ENCODE measurements around the gene ZNF185.
A peak's percentile ranks its signal among the peaks of the same experiment; 100 is the strongest.

The ZNF185 gene

DNA sequence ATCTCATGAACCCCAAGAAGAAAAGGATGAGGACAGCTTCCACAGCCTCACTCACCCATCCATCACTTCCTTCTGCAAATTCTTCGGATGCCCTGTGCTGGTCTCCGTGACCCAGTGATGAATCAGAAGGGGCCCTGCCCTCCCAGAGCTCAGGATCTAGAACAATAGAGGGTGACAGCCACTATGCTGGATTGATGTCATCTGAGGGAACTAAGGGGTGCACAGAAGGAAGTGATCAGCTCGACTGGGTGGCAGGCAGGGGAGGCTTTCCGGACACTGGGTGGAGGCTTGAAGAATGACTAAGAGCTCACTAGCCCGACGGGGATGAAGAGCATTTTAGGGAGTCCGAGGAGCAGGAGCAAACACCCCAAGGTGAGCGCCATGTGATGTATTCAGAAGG is 1.4 kb upstream of the ZNF185 start:
- Histone ChIP-seq H3K4me3 (ENCODE audit: low read length) (no peak overlapping the region), H3K4me1 (ENCODE audit: insufficient read depth, low read length) (peaks cover 22% of the 10 kb centered on the region), H3K27me3 (ENCODE audit: insufficient read depth, low read length) (no peaks in the 10 kb centered on the region; the same call in 1 of the 2 replicates), H3K36me3 (ENCODE audit: insufficient read depth, low read length) (no peaks in the 10 kb centered on the region), H3K27ac (ENCODE audit: low read depth, low read length) (no peak overlapping the region), H3K9me3 (ENCODE audit: insufficient read depth, low read depth, low read length) (no peaks in the 10 kb centered on the region), H3K9ac (ENCODE audit: low read depth, low read length) (no peak overlapping the region)
- WGBS: 91% methylated on average over 8 of the region's 8 CpGs

DNA sequence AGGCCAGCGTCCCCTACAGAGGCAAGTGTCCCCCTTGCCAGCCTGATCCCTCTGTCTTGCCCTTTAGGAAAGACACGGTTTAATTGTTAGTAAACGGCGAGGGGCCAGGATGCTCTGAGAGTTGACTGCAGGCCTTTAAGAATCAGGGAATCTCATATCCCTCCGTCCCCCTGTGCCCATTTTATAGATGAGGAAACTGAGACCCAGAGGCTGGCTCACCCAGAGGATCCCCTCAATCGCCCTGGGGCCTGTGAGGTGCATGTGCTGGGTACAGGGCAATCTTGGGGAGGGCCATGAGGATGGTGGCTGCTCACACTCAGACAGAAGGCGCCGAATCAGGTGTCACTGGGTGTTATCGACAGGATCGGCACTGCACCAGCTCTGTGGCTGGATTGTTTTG is 575 bp downstream of the ZNF185 start:
- H3K27me3 ChIP-seq (ENCODE audit: insufficient read depth, low read length): no peaks in the 10 kb centered on the region; the same call in 1 of the 2 replicates
- peak overlapping the region; percentile 57; the same call in 1 of the 2 replicates for H3K9ac ChIP-seq (ENCODE audit: low read depth, low read length)

DNA sequence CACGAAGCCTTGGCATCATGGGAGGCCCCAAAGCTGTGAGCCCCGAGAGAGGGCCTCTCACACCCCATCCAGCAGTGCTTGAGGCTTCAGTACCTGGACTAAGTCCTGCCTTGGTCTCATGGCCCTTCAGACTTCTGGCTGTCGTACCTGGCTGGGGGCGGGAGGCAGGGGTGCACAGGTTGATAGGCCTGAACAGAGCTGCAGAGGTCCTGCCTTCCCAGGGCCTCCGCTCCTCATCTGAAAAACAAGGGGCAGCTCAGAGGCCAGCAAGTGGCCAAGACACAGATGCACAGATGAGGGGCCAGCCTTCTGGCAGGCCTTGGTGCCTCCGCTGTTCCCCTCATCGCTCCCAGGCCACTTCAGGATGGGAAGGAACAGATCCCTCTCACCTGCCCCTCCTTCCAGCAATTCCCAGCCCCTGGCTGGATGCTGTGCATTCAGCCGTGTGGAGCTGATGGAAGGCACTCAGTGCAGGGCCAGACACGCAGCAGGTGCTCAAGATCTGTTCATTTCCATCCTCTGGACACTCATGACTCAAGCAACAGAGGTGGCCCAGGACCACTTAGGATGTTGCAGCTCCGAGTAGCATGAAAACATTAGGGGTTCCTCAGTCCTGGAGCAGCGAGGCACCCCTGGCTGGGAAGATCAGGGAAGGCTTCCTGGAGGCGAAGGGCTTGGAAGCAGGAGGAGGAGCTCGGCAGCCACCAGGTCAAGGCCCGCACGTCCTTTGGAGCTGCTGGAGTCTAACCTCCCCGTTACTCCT is 1.4 kb downstream of the ZNF185 start:
- no peak overlapping the region for H3K9ac ChIP-seq (ENCODE audit: low read depth, low read length)
- no peaks in the 10 kb centered on the region for H3K36me3 ChIP-seq (ENCODE audit: insufficient read depth, low read length)
- whole genome bisulfite sequencing: 92% methylated on average over 16 of the region's 16 CpGs
- peaks cover 13% of the 10 kb centered on the region for H3K4me1 ChIP-seq (ENCODE audit: insufficient read depth, low read length)
- no peaks in the 10 kb centered on the region; the same call in 1 of the 2 replicates for H3K27me3 ChIP-seq (ENCODE audit: insufficient read depth, low read length)
- no peaks in the 10 kb centered on the region for H3K9me3 ChIP-seq (ENCODE audit: insufficient read depth, low read depth, low read length)
- no peak overlapping the region for H3K27ac ChIP-seq (ENCODE audit: low read depth, low read length)
- H3K4me3 ChIP-seq (ENCODE audit: low read length): no peak overlapping the region

More for the DNA sequence above, 575 bp downstream of the ZNF185 start:
- Histone ChIP-seq H3K4me1 (ENCODE audit: insufficient read depth, low read length) (peaks cover 15% of the 10 kb centered on the region), H3K27ac (ENCODE audit: low read depth, low read length) (no peak overlapping the region), H3K4me3 (ENCODE audit: low read length) (peak overlapping the region; percentile 57), H3K9me3 (ENCODE audit: insufficient read depth, low read depth, low read length) (no peaks in the 10 kb centered on the region), H3K36me3 (ENCODE audit: insufficient read depth, low read length) (no peaks in the 10 kb centered on the region)
- WGBS: 74% methylated on average over 10 of the region's 10 CpGs

DNA sequence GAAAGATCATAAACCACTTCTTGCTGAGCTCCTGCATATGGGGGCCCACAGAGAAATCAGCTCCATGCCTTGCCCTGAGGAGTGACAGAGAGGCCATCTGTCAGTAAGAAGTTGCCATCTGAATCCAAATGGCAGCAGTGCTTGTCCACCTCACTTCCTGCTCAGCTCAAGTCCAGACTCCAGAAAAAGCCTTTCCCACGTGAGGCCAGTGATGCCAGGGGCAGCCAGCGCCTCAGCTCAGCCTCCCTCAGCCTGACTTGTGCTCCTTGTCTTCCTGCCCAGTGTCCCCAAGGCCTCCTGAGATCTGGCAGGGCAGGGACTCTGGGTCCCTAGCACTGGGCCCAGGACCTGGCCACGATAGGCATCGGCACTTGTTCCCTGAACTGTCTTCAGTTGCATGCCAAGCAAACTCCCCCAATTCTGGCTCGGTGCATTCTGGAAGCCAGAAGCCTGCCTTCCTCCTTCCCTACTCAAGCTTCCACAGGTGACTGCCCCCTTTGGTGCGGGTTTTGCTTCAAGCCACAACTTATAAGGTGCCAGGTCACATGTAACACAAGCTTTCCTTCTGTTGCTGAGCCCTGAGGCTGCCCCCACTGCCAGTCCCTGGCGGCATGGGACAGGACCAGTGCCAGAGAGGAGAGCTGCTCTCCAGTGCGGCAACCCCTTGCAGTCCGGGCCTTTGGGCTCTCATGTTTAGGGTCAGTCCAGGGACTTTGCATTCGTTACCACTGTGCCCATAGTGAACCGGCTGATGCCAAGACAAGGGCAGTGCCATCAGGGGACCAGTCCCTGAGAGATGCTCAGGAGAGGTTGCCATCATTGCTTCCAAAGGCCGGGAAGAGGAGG is 2.2 kb downstream of the ZNF185 start:
- Histone ChIP-seq H3K4me1 (ENCODE audit: insufficient read depth, low read length) (peaks cover 14% of the 10 kb centered on the region), H3K36me3 (ENCODE audit: insufficient read depth, low read length) (no peaks in the 10 kb centered on the region), H3K9ac (ENCODE audit: low read depth, low read length) (no peak overlapping the region), H3K27me3 (ENCODE audit: insufficient read depth, low read length) (no peaks in the 10 kb centered on the region; the same call in 1 of the 2 replicates), H3K27ac (ENCODE audit: low read depth, low read length) (no peak overlapping the region), H3K4me3 (ENCODE audit: low read length) (no peak overlapping the region), H3K9me3 (ENCODE audit: insufficient read depth, low read depth, low read length) (no peaks in the 10 kb centered on the region)
- WGBS: 91% methylated on average over 12 of the region's 12 CpGs

DNA sequence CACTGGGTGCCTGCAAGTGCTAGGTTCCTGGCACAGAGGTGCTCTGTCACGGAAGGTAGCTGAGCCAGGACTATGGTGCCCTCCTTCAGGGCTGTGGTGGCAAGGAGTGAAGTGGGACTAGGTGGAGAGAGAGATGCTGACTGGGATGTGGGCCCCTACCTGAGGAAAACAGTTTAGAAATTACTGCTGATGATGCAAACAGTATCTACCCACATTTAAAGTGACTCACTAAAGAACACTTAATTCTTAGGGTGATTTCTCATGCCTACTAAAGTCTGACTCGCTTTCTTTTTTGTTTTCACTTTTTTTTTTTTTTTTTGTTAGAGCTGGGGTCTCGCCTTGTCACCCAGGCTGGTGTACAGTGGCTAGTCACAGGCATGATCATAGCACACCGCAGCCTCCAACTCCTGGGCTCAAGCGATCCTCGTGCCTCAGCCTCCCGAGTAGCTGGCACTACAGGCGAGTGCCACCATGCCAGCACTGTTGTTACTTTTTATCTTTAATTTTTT is 3.1 kb downstream of the ZNF185 start:
- Histone ChIP-seq H3K4me1 (ENCODE audit: insufficient read depth, low read length) (peaks cover 14% of the 10 kb centered on the region), H3K36me3 (ENCODE audit: insufficient read depth, low read length) (no peaks in the 10 kb centered on the region), H3K27me3 (ENCODE audit: insufficient read depth, low read length) (no peaks in the 10 kb centered on the region; the same call in 1 of the 2 replicates), H3K27ac (ENCODE audit: low read depth, low read length) (no peak overlapping the region), H3K9ac (ENCODE audit: low read depth, low read length) (no peak overlapping the region), H3K9me3 (ENCODE audit: insufficient read depth, low read depth, low read length) (no peaks in the 10 kb centered on the region), H3K4me3 (ENCODE audit: low read length) (no peak overlapping the region)
- WGBS: 91% methylated on average over 8 of the region's 8 CpGs

DNA sequence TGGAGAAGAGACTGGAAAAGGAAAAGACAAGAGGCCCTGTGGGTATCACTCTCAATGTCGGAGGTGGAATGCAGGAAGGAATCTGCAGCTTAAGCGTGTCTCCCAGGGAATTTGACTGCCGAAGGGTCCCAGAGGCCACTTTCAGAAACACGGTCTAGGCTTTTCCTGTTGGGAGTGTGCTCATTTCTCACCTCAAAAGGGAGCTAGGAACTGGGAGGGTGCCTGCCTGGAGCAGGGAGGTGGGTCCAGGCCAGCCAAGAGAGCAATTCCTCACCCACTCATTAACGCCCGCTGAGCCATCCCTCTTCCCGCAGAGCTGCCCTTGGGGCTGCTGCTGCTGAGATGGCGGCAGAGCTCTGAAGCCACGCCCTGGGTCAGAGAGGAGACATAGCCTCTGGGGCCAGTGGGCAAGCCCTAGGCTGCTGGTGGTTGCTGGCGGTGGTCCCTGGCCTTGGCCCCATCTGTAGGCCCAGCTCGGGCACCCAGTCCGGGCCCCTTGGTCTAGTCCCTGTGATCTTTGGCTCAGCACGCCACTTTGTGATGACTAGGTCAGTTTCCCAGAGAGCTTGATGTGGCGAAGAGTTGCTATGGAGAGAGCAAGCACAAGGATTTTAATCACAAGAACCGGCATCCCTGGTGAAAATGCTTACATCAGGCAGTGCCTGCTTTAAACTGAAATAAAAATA is 4.1 kb downstream of the ZNF185 start:
- Histone ChIP-seq H3K4me1 (ENCODE audit: insufficient read depth, low read length) (peaks cover 10% of the 10 kb centered on the region), H3K9ac (ENCODE audit: low read depth, low read length) (no peak overlapping the region), H3K27me3 (ENCODE audit: insufficient read depth, low read length) (no peaks in the 10 kb centered on the region), H3K36me3 (ENCODE audit: insufficient read depth, low read length) (no peaks in the 10 kb centered on the region), H3K4me3 (ENCODE audit: low read length) (no peak overlapping the region), H3K27ac (ENCODE audit: low read depth, low read length) (no peak overlapping the region), H3K9me3 (ENCODE audit: insufficient read depth, low read depth, low read length) (no peaks in the 10 kb centered on the region)
- WGBS: 50% methylated on average over 14 of the region's 15 CpGs

DNA sequence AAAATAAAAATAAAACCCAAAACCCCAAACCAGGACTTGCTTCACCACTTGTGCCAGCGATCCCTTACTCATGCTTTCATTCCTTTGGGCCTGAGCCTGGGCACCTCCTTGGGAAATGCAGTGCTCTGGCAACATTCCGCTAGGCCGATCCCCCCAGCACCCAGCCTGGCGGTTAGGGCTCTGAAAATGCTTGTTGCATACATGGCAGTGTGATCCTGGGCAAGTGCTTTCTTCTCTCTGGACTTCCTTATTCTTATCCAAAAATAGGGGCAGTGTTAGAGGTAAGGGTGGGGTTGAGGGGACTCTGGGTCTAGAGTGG is 4.6 kb downstream of the ZNF185 start:
- Histone ChIP-seq H3K27me3 (ENCODE audit: insufficient read depth, low read length) (no peaks in the 10 kb centered on the region), H3K9ac (ENCODE audit: low read depth, low read length) (no peak overlapping the region), H3K4me1 (ENCODE audit: insufficient read depth, low read length) (peaks cover 6% of the 10 kb centered on the region; the same call in 1 of the 2 replicates), H3K9me3 (ENCODE audit: insufficient read depth, low read depth, low read length) (no peaks in the 10 kb centered on the region), H3K36me3 (ENCODE audit: insufficient read depth, low read length) (no peaks in the 10 kb centered on the region), H3K4me3 (ENCODE audit: low read length) (no peak overlapping the region), H3K27ac (ENCODE audit: low read depth, low read length) (no peak overlapping the region)
- 93% methylated on average over 4 of the region's 4 CpGs for WGBS

DNA sequence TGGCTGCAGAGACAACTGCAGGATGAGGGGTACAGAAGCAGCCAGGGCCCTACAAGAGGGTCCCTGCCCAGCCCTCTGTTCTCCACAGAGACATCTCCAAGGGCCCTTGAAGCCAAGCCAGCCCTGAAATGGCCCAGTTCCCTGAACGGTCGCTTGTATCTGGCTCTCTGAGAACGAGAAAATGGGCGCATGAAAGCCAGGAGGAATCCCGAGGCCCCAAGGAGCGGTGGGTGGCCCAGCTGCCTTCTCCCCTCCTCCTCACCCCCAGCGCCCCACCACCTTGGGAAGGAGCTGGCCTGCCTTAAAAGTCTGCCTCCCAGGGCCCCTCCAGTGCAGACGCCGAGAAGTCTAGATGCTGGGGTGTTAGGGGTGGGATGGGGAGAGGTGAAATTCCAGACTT is 5.7 kb downstream of the ZNF185 start:
- H3K4me3 ChIP-seq (ENCODE audit: low read length): no peak overlapping the region
- H3K27ac ChIP-seq (ENCODE audit: low read depth, low read length): no peak overlapping the region
- H3K27me3 ChIP-seq (ENCODE audit: insufficient read depth, low read length): no peaks in the 10 kb centered on the region
- 88% methylated on average over 4 of the region's 9 CpGs for WGBS
- no peaks in the 10 kb centered on the region for H3K9me3 ChIP-seq (ENCODE audit: insufficient read depth, low read depth, low read length)
- no peak overlapping the region for H3K9ac ChIP-seq (ENCODE audit: low read depth, low read length)
- H3K4me1 ChIP-seq (ENCODE audit: insufficient read depth, low read length): peaks cover 6% of the 10 kb centered on the region; the same call in 1 of the 2 replicates
- no peaks in the 10 kb centered on the region for H3K36me3 ChIP-seq (ENCODE audit: insufficient read depth, low read length)

DNA sequence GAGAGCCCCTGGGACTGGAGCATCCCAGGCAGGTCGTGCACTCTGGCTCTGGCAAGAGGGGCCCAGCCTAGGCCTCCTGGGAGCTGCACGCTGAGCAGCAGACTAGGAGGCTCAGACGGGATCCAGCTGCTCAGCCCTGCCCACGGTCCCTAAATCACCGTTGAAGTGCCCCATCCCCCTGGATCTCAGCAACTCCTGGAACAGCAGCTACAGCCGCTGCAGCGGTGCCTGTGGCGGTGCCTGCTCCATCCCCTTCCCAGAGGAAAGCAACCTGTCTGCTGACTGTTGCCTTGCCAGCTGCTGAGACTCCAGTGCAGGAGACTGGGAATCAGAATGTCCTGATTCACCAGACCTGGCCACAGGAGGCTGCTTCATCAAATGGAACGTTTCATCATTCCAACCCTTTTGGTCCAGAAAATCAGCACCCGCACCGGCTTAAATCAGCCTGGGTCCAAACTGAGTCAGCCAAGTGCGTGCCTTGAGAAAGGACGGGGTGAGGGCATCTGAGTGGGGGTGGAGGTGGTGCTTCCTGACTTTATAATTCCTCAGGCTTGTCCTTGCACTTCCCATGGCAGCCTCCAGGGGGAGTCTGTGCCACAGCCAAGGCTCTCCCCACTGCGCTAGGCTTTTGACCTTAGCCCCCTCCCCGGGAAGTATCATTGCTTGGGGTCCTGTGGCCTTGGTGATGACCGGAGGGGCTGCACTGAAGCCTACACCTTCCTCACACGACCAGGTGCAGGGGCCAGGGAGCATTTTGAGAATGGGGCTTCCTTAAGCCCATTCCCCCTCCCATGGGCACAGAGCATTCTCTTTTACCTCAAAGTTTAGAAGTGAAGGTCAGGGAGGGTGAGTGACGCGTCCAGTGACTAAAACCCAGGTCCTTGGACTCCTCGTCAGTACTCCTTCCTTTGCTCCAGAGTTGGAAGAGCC is 6.5 kb downstream of the ZNF185 start:
- Histone ChIP-seq H3K4me3 (ENCODE audit: low read length) (peak overlapping the region; percentile 32; the same call in 1 of the 2 replicates), H3K4me1 (ENCODE audit: insufficient read depth, low read length) (peaks cover 6% of the 10 kb centered on the region; the same call in 1 of the 2 replicates), H3K9me3 (ENCODE audit: insufficient read depth, low read depth, low read length) (no peaks in the 10 kb centered on the region), H3K27ac (ENCODE audit: low read depth, low read length) (peak overlapping the region; percentile 57; the same call in 1 of the 2 replicates), H3K27me3 (ENCODE audit: insufficient read depth, low read length) (no peaks in the 10 kb centered on the region), H3K36me3 (ENCODE audit: insufficient read depth, low read length) (no peaks in the 10 kb centered on the region), H3K9ac (ENCODE audit: low read depth, low read length) (no peak overlapping the region)
- WGBS: 24% methylated on average over 16 of the region's 20 CpGs

DNA sequence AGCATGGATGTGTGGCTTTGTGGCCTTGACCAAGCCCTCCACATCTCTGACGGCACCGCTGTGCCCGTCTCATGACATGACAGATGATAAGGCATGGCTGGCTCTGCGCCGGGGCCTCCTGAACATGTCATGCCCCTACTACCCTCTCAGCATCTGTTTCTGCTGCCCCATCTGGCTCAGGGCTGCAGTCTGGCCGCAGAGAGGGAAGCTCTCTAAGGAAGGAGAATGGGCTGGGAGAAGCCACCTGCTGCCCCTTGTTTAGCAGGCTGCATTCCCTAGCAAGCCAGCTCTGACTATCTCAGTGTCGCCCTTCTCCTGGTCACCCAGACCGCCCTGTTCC is 7.2 kb downstream of the ZNF185 start:
- H3K4me1 ChIP-seq (ENCODE audit: insufficient read depth, low read length): peaks cover 6% of the 10 kb centered on the region; the same call in 1 of the 2 replicates
- H3K9ac ChIP-seq (ENCODE audit: low read depth, low read length): no peak overlapping the region
- H3K27me3 ChIP-seq (ENCODE audit: insufficient read depth, low read length): no peaks in the 10 kb centered on the region
- H3K4me3 ChIP-seq (ENCODE audit: low read length): no peak overlapping the region
- no peaks in the 10 kb centered on the region for H3K9me3 ChIP-seq (ENCODE audit: insufficient read depth, low read depth, low read length)
- WGBS: 89% methylated on average over 6 of the region's 8 CpGs
- no peak overlapping the region for H3K27ac ChIP-seq (ENCODE audit: low read depth, low read length)
- no peaks in the 10 kb centered on the region for H3K36me3 ChIP-seq (ENCODE audit: insufficient read depth, low read length)
